GM06990 (cell line): ENCODE results near the gene SLCO2A1.

Experiments
- DNase-seq: peaks from one replicate; pipeline ENCODE4 v3.0.0-alpha.2; 2011; ENCODE audit not compliant: insufficient read length; ENCODE audit errors: extremely low read depth
- H3K27me3 ChIP-seq: replicated peaks from 2 replicates; pipeline ENCODE4 v1.6.0; 2011; ENCODE audit warnings: low read length; ENCODE audit not compliant: control insufficient read depth, insufficient read depth
- H3K36me3 ChIP-seq: 2 replicates; pipeline ENCODE4 v1.5.1; 2011; ENCODE audit warnings: low read length; ENCODE audit not compliant: control insufficient read depth, insufficient read depth
- H3K4me3 ChIP-seq: replicated peaks from 2 replicates; pipeline ENCODE4 v1.5.1; 2011; ENCODE audit warnings: low read depth, mild to moderate bottlenecking, control low read depth, low read length
- CTCF ChIP-seq: IDR thresholded peaks from 2 replicates; pipeline ENCODE4 v1.5.1; 2011; ENCODE audit warnings: low read length, control low read depth, mild to moderate bottlenecking, inconsistent platforms; ENCODE audit not compliant: insufficient read depth, poor library complexity, severe bottlenecking

The SLCO2A1 gene

DNA sequence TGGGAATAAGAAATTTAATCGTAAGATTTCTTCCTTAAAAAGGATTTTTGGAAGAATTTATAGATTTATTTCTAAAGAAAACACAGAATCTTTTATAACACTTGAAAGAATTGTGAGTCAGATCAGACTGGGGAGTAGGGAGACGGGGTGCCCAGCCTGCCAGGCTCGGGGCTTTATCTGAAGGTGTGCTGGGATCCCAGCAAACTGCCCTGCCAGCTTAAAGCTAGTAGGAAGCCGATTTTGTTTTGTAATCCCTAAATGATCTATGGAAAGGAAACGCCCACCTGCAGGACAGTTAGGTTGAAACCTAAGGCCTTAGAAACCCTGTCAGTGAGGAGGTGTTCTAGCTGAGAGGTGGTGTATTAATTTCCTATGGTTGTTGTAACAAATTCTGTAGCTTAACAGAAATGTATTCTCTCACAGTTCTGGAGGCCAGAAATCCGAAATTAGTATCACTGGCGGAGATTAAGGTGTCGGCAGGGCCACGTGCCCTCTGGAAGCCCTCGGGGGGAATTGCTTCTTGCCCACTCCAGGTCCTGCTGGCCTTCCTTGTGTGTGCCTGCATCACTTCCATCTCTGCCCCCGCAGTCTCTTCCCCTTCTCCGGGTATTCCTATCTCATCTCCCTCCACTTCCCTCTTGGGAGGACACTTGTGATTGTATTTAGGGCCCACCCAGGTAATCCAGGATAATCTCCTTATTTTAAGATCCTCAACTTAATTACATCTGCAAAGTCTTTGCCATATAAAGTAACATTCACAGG is 114.7 kb downstream of the SLCO2A1 start:
- H3K4me3 ChIP-seq = no peak overlapping the region
- H3K27me3 ChIP-seq = no peaks in the 10 kb centered on the region; the same call in none of the 2 replicates
- no peaks in the 10 kb centered on the region for H3K36me3 ChIP-seq
- no peak for TF ChIP-seq CTCF
- no peak for DNase-seq

- no peak for TF ChIP-seq CTCF
- DNase-seq = no peak
- no peak overlapping the region for H3K4me3 ChIP-seq
- H3K36me3 ChIP-seq = no peaks in the 10 kb centered on the region
- no peaks in the 10 kb centered on the region for H3K27me3 ChIP-seq
Observed at GRCh38 chr3:133910422-133910821, 119.3 kb downstream of the SLCO2A1 start.

- H3K4me3 ChIP-seq = no peak overlapping the region
- no peak for TF ChIP-seq CTCF
- no peaks in the 10 kb centered on the region for H3K36me3 ChIP-seq
- no peak for DNase-seq
- H3K27me3 ChIP-seq = no peaks in the 10 kb centered on the region
Observed at GRCh38 chr3:133905376-133905775, 124.3 kb downstream of the SLCO2A1 start.

DNA sequence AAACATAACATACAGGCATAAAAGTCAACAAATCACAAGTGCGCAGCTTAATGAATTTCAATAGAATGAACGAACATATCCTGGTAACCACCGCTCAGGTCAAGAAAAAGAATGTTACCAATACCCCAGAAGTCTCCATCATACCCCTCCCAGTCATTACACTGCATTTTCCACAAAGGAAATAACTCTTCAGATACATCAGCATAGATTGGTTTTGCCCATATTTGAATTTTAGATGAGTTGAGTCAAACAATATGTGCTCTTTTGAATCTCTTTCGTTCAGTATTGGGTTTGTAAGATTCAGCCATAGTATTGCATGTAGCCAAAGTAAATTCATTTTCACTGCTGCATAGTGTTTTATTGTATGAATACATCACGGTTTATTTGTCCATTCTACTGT is 127.9 kb downstream of the SLCO2A1 start:
- Histone ChIP-seq H3K27me3 (no peaks in the 10 kb centered on the region), H3K36me3 (no peaks in the 10 kb centered on the region), H3K4me3 (no peak overlapping the region)
- DNase-seq = no peak
- TF ChIP-seq CTCF = no peak

DNA sequence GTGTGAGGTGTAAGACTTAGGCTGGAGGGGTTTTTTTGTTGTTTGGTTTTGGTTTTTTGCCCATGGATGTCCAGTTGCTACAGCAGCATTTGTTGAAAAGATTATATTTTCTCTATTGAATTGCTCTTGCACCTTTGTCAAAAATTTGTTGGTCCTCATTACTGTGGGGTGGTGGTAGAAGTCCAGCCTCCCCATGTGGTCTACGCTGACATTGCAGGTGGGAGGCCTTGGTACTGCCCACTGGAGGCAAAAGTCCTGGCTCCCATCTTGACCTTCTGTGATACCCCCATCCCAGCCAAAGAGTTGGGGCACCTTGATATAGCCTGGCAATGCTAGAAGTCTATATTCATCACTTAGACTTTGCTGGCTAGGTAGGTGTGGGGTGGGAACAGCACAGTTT is 128.6 kb downstream of the SLCO2A1 start:
- no peak overlapping the region for H3K4me3 ChIP-seq
- H3K27me3 ChIP-seq = peaks cover 4% of the 10 kb centered on the region; the same call in 1 of the 2 replicates

More for the DNA sequence above, 128.6 kb downstream of the SLCO2A1 start:
- no peak for DNase-seq
- peak; percentile 31 for TF ChIP-seq CTCF
- no peaks in the 10 kb centered on the region for H3K36me3 ChIP-seq
